ENCODE measurements around the gene FUT7.

The FUT7 gene

GRCh38 chr9:137051145-137051724, 19.3 kb upstream of the FUT7 start:
- no peak for DNase-seq

DNA sequence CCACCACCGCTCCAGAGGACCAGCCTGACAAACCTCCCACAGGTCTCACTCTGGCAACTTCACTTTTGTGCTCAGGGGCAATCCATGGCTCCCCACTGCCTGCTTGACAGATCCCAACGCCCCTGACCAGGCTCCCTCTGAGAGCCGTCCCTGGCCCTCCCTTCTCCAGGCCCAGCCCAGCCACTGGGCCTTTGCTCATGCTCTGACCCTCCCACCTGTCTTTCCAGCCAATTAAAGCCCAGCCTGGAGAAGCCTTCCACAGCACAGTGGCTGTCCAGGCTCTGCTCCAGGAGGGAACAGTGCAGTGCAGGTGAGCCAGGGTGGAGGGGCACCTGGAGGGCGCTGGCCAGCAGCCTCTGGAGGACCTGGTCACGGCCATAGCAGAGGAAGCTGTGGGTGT, 18.7 kb upstream of the FUT7 start:
- no peak for DNase-seq

- DNase-seq = peak in 39 of 58 donors; percentile 18 to 79 (median 51)
These were observed 17.9 kb upstream of the FUT7 start for GRCh38 chr9:137049544-137050449.

DNA sequence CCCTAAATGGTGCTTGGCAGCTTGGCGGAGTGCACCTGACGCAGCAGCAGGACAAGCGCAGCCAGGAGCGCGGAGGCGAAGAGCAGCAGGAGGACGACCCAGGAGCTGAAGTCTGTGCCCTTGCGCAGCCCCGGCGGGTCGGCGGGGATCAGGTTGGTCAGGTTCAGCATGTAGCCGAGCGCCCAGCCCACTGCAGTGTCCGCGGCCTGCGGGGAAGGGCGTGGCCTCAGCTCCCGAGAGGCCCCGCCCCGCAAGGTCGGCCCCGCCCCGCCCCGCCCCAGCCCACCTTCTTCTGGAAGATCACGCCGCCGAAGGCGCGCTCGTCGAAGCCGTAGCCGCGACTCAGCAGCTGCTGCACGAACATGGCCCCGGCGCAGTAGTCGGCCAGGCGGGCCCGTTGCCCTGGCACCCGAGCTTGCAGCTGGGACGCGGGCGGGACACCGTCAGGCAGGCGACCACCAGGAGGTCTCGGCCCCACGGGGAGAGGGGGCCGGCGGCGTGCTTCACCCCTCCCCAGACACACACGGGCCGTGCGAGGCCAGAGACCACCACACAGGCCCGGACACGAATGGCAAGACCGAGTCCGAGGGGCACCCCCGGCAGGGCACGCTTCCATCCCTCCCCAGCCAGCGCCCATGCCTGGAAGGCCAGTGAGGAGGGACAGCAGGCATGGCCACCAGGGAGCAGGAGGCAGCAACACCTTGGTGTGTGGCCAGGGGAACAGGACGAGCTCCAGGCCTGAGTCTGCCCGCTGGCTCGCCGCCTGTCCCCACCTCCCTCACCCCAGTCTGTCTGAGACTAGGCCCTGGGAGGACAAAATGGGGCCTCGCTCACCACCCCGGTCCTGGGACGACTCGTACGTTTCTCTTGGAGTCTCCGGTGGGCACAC, 17.0 kb upstream of the FUT7 start:
- DNase-seq = peak in 20 of 58 donors; percentile 15 to 58 (median 37)

DNA sequence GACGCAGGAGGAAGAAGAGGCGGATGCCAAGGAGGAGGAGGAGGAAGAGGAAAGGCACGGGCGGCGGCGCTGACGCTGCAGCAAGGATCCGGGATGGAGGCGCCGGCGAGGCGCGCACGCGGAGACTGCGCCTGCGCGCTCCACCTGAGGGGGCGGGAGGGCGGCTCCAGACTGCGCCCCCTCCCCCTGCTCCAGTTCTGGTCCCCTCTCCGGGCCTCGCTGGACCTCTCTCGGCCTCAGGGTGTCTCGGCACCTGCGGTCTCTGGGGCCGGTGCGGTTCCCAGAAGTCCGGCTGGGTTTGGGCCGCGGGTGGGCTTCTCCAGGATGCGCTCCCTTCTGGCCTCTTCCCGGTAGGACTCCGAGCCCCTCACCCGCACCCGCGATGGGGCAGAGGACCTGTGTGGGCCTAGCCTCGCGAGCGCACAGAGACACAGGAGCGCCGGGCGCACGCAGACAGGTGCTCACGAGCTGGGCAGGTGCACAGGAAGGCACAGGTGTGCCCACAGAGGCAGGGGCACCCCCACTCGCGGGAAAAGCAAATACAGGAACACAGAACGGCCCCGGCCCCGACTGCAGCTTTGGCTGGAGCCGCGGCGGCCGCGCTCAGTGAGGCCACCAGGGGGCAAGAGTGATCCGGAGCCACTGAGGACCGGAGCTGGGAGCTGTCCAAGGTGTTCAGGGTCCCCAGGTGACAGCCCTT, 14.3 kb upstream of the FUT7 start, which contains the start of gene NPDC1:
Gene NPDC1 (minus strand): TSS at position 90 of the 700 bp plus-strand sequence. CDS start 188 bp downstream, outside the sequence.
- DNase-seq = peak in 53 of 58 donors; percentile 32 to 77 (median 62)

- DNase-seq = peak in 11 of 58 donors; percentile 14 to 51 (median 34)
These were observed 13.6 kb upstream of the FUT7 start for GRCh38 chr9:137045294-137046087.

- DNase-seq = peak in 11 of 58 donors; percentile 5 to 69 (median 41)
These were observed 12.8 kb upstream of the FUT7 start for GRCh38 chr9:137044502-137045177.

DNA sequence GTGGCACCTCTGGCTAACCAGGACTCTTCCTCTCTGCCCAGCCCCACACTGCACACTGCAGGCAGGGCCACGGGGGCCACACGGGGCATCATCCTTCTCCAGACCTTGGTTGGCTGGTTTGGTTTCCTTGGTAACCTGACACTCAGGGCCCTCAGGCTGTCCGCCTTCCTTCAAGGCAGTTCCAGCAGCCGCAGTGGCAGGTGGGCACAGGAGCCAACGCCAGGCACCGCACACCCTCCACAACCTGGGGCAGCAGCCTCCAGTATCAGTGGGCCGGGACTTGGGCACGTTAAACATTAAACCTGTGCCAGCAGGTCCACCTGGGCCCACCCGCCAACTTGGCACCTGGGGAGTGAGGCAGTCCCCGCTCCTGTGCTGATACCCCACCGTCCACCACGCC, 12.1 kb upstream of the FUT7 start:
- no peak for DNase-seq

DNA sequence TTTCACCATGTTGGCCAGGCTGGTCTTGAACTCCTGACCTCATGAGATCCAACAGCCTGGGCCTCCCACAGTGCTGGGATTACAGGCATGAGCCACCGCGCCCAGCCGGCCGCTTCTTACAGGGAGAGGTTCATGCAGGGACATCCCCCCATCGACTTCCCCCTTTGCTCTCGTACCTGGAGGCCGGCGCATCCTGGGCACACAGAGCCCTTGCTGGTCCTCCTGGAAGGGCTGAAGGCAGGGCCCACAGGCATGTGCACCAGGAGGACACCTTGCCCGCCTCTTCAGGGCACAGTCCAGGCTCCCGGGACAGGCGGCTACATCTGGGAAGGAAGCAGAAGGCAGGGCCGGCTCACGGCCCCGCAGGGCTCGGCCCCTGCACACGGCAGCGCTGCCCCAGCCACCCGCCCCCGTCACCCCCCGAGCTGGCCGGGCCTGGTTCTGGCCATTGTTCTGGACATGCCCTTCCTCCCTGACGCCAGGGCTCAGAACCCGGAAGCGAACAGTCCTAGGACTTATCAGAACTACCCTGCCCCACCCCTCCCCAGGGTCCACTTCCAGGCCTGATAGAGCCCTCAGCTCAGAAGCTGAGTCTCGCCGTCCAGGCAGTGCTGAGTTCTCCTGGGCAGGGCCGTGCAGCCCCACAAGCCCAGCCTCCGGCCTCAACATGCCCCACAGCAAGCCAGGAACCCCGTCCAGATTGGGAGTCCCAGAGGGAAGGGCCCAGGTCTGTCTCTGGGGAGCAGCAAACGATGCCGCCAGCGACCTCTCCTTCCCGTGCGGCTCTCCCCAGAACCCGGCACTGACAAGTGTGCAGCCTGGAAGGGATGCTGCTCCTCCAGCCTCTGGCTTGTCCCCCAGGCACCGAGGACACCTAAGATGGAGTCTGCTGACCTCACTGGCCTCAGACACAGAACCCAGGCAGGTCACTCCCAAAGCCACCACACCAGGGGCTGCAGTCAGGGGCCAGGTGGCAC, 11.2 kb upstream of the FUT7 start:
- DNase-seq = no peak

GRCh38 chr9:137041124-137041523, 9.2 kb upstream of the FUT7 start:
- DNase-seq = peak in 1 of 58 donors; percentile 23

- DNase-seq = no peak
These were observed 8.7 kb upstream of the FUT7 start for GRCh38 chr9:137040568-137040967.

- no peak for DNase-seq
These were observed 7.9 kb upstream of the FUT7 start for GRCh38 chr9:137039611-137040366.

- no peak for DNase-seq
These were observed 7.0 kb upstream of the FUT7 start for GRCh38 chr9:137038916-137039315.

- DNase-seq = no peak
These were observed 5.6 kb upstream of the FUT7 start for GRCh38 chr9:137037483-137037882.

GRCh38 chr9:137037035-137037434, 5.1 kb upstream of the FUT7 start:
- no peak for DNase-seq

DNA sequence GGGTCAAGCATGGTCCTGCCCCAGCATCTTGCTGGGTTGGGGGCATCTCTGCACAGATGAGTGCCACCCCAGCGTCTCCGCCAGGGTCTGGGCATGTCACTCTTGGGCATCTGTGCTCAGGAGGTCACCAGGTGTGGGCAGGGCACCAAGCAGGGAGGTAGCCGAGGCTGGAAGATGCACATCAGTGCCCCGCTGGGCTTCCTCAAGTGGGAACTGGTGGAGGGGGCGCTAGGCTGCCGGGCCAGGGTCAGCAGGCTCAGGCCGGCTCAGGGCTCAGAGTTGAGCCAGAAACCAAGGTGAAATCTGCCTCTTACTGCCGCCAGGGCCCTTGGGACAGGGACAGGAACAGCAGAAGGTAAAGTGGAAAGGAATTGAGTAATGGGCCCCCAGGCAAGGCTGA, 4.0 kb upstream of the FUT7 start:
- DNase-seq = no peak

DNA sequence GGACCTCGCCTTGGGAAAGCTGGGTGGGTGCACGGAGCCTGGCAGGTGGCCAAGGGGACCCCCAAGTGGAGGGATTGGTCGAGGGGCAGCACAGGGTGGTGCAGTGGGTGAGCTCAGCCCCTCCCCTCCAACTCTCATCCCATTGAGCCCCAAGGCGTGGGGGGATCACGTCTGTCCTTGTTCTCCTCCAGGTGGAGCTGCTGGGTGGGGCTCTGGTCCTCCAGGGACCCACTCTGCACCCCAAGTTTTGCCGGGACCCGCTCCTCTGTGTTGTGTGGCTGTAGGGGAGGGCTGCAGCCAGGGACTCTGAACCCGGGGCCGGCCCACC, 3.6 kb upstream of the FUT7 start:
- peak in 2 of 58 donors; percentile 60 to 74 for DNase-seq
